NCI-H510A treated with DMSO at 0.1 percent for 48 hours (cell line): ENCODE results near the gene STARD13.

Experiments used
- DNase-seq: peaks from one replicate; lab custom pipeline; 2025; lab: John Stamatoyannopoulos, UW

Gene STARD13

GRCh38 chr13:33285420-33286124 lies at the start of gene STARD13:
Gene STARD13, minus strand, starts transcription at chr13:33285755. Its CDS starts 117 bp downstream, at chr13:33285638.
- DNase-seq, result peak; percentile 15

- DNase-seq, result no peak
Measured at GRCh38 chr13:33334831-33335230, 49.3 kb upstream of the STARD13 start.

- no peak for DNase-seq
Measured at GRCh38 chr13:33331962-33332361, 46.4 kb upstream of the STARD13 start.

- DNase-seq, result no peak
Measured at GRCh38 chr13:33330483-33330882, 44.9 kb upstream of the STARD13 start.

- DNase-seq, result no peak
Measured at GRCh38 chr13:33328701-33329100, 43.1 kb upstream of the STARD13 start.

- DNase-seq, result no peak
Measured at GRCh38 chr13:33326723-33327122, 41.2 kb upstream of the STARD13 start.

GRCh38 chr13:33326246-33326645 lies 40.7 kb upstream of the STARD13 start:
- no peak for DNase-seq

- no peak for DNase-seq
Measured at GRCh38 chr13:33323801-33324510, 38.4 kb upstream of the STARD13 start.

- no peak for DNase-seq
Measured at GRCh38 chr13:33322965-33323668, 37.6 kb upstream of the STARD13 start.

GRCh38 chr13:33322543-33322809 lies 36.9 kb upstream of the STARD13 start:
- DNase-seq, result no peak

GRCh38 chr13:33321686-33322542 lies 36.4 kb upstream of the STARD13 start:
- DNase-seq, result no peak

- DNase-seq, result no peak
Measured at GRCh38 chr13:33319859-33320258, 34.3 kb upstream of the STARD13 start.

- no peak for DNase-seq
Measured at GRCh38 chr13:33318744-33319143, 33.2 kb upstream of the STARD13 start.

GRCh38 chr13:33318037-33318436 lies 32.5 kb upstream of the STARD13 start:
- DNase-seq, result no peak

- DNase-seq, result no peak
Measured at GRCh38 chr13:33316890-33317289, 31.3 kb upstream of the STARD13 start.

- no peak for DNase-seq
Measured at GRCh38 chr13:33313504-33313903, 27.9 kb upstream of the STARD13 start.

GRCh38 chr13:33312861-33313212 lies 27.3 kb upstream of the STARD13 start:
- DNase-seq, result no peak

- DNase-seq, result no peak
Measured at GRCh38 chr13:33312150-33312860, 26.8 kb upstream of the STARD13 start.

GRCh38 chr13:33311040-33311439 lies 25.5 kb upstream of the STARD13 start:
- DNase-seq, result no peak

- no peak for DNase-seq
Measured at GRCh38 chr13:33310245-33311038, 24.9 kb upstream of the STARD13 start.

GRCh38 chr13:33308863-33309262 lies 23.3 kb upstream of the STARD13 start:
- no peak for DNase-seq
